Measurements from ENCODE around the gene CD63.

The CD63 gene

GRCh38 chr12:55726971-55727370 is 1.8 kb downstream of the CD63 start:
- H3K4me3 ChIP-seq (ENCODE audit: low read length), result peak overlapping the region; percentile 74
- no peak for DNase-seq (ENCODE audit: low read depth)
- no peak for TF ChIP-seq CTCF (IDR thresholded peaks at IDR 0.05; ENCODE audit: insufficient read depth, low read depth, low read length, missing control alignments)

GRCh38 chr12:55725556-55725955 is 3.3 kb downstream of the CD63 start:
- no peak for DNase-seq (ENCODE audit: low read depth)
- no peak for TF ChIP-seq CTCF (IDR thresholded peaks at IDR 0.05; ENCODE audit: insufficient read depth, low read depth, low read length, missing control alignments)
- no peak overlapping the region for H3K4me3 ChIP-seq (ENCODE audit: low read length)

GRCh38 chr12:55724940-55725309 is 3.9 kb downstream of the CD63 start:
- no peak overlapping the region for H3K4me3 ChIP-seq (ENCODE audit: low read length)
- no peak for DNase-seq (ENCODE audit: low read depth)
- no peak for TF ChIP-seq CTCF (IDR thresholded peaks at IDR 0.05; ENCODE audit: insufficient read depth, low read depth, low read length, missing control alignments)

GRCh38 chr12:55724226-55724939 is 4.4 kb downstream of the CD63 start:
- H3K4me3 ChIP-seq (ENCODE audit: low read length), result no peak overlapping the region
- TF ChIP-seq CTCF (IDR thresholded peaks at IDR 0.05; ENCODE audit: insufficient read depth, low read depth, low read length, missing control alignments), result peak; percentile 75
- peak; percentile 77 for DNase-seq (ENCODE audit: low read depth)

- H3K4me3 ChIP-seq (ENCODE audit: low read length), result no peak overlapping the region
- no peak for DNase-seq (ENCODE audit: low read depth)
- TF ChIP-seq CTCF (IDR thresholded peaks at IDR 0.05; ENCODE audit: insufficient read depth, low read depth, low read length, missing control alignments), result no peak
These were observed 5.1 kb downstream of the CD63 start for GRCh38 chr12:55723516-55724225.

GRCh38 chr12:55722948-55723347 is 5.9 kb downstream of the CD63 start:
- TF ChIP-seq CTCF (IDR thresholded peaks at IDR 0.05; ENCODE audit: insufficient read depth, low read depth, low read length, missing control alignments), result no peak
- DNase-seq (ENCODE audit: low read depth), result no peak

More at GRCh38 chr12:55722948-55723347, 5.9 kb downstream of the CD63 start:
- no peak overlapping the region for H3K4me3 ChIP-seq (ENCODE audit: low read length)

Data from epithelial cell of esophagus (primary cell).